ENCODE data around the gene ZNF587B. TPM values are rescaled to one million over a fixed set of nuclear protein-coding genes. Genes with fewer than 3 reads are reported as not detected.
"Not testable (repeated sequence)": the region's sequence is repeated elsewhere in the genome, so short reads cannot be mapped to it uniquely, and the experiment has no call there.

ZNF587B gene
- total RNA-seq, 2 donors from 2014 or later = 13.0 to 22.4 TPM

DNA sequence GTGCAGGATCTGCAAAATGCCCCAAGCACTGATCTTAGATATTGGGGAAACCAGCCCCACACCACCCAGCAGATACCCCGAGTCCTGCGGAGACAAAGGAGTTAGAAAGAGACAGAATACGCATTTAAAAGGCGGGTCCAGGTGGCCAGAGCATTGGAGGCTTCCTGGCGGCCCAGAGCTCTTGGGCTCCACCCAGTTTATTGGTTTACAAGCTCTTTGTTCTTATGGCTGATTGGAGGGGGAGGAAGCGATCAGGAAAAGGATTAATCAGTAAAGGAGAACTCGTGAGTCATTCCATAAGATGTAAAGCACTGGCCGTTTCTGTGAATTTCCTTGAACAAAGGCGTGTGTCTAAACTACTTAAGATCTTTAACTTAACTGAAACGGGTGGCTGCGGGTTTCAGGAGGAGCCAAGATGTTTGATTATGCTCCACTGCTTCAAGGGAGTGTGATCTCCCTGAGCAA lies 20.5 kb downstream of the ZNF587B start:
- intact Hi-C loops (cut with DNase I, micrococcal nuclease) = no loop called here
- DNase-seq = peak; percentile 67 to 77

GRCh38 chr19:57851812-57852603 lies 21.9 kb downstream of the ZNF587B start:
- intact Hi-C loops (cut with DNase I, micrococcal nuclease); DNase-seq; ATAC-seq: not testable (repeated sequence)

More for the DNA sequence above, 20.5 kb downstream of the ZNF587B start:
- ATAC-seq = peak; percentile 84

DNA sequence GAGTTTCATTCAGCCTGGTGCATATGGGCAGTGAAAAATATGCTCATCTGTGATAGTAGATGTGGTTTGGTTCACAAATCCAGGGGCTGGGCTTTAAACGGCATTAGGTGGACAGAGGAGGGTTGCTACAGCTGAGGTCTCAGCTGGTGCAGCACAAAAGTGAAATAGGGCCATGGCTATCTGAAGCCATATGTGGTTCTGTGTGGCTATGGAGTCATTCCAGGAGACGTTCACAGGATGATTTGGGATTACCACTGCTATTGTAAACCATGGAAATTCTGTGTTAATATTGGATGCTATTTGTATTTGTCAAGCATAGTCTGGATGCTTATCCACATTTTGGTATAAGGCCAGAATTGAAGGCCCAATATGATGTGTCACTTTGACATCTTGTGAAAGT lies 24.0 kb downstream of the ZNF587B start:
- DNase-seq; intact Hi-C loops (cut with DNase I, micrococcal nuclease); ATAC-seq: not testable (repeated sequence)

DNA sequence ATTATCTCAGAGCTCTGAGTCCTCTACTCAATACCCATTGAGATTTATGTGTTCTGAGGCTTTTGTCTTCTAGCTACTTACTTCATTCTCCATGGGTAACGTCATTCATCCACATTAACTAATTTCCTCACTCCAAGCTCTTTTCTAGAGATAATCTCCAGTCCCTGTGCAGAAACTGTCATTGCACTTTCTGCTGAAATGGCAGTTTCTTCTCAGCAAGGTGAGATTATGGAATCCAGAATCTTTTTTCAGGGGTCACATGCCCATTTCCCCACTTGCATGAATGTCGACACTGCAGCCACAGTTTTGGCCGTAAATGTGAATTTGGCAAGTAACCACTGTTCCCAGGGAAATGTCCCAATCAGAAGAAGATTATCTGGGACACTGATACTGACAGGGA lies 32.3 kb downstream of the ZNF587B start:
- ATAC-seq = not testable (repeated sequence)

DNA sequence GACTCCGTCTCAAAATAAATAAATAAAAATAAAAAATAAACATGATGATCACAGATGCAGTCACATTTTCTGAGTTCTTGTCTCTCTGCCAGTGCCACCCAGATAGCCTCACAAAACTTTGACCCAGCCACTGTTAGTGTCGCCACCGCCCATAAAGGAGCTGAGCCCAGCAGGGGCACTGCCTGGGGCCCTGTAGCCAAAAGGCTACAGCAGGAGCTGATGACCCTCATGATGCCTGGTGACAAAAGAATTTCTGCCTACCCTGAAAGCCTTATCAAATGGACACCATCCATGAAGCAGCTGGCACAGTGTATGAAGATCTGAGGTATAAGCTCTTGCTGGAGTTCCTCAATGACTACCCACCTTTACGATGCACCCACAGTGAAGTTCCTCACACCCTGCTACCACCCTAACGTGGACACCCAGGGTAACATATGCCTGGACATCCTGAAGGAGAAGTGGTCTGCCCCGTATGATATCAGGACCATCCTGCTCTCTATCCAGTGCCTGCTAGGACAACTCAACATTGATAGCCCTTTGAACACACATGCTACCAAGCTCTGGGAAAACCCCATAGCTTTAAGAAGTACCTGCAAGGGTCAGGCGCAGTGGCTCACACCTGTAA lies 37.9 kb downstream of the ZNF587B start:
- DNase-seq (no peak), ATAC-seq (peak; percentile 4)
- intact Hi-C loops (cut with DNase I, micrococcal nuclease) = no loop called here

More for the DNA sequence above, 32.3 kb downstream of the ZNF587B start:
- DNase-seq; intact Hi-C loops (cut with DNase I, micrococcal nuclease): not testable (repeated sequence)

- intact Hi-C loops (cut with DNase I, micrococcal nuclease); DNase-seq; ATAC-seq: not testable (repeated sequence)
Observed at GRCh38 chr19:57869655-57870054, 39.6 kb downstream of the ZNF587B start.

DNA sequence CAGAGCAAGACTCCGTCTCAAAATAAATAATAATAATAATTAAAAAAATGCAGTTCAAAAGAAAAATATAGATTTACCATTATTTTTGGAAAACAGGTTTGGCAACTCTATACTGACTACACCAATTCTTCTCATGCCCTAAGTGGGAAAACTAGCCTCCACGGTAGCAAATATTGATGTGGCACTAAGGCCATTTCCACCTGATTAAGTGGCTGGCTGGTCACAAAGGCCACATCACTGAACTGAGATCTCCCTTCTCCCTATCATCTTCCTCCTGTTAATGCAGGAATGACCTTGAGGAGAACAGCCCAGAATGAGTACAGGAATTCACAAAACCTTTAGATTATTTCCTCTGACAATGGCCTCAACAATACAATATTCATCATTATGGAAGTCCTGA lies 40.1 kb downstream of the ZNF587B start:
- DNase-seq = no peak
- ATAC-seq = peak; percentile 10
- intact Hi-C loops (cut with DNase I, micrococcal nuclease) = no loop called here

DNA sequence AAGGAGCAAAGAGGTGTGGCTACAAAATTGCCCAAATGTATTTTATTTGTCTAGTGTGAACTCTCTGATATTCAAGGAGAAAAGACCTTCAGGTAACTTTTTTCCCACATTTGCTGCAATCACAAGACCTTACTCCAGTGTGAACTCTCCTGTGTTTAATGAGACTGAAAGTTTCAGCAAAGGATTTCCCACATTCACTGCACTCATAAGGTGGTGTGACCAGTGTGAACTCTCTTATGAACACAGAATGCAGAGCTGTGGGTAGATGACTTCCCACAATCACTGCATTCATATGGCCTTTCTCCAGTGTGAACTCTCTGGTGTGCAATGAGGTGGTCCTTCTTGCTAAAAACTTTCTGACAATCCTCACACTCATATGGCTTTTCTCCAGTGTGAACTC lies 42.4 kb downstream of the ZNF587B start:
- intact Hi-C loops (cut with DNase I, micrococcal nuclease) = no loop called here
- DNase-seq = no peak
- no peak for ATAC-seq

DNA sequence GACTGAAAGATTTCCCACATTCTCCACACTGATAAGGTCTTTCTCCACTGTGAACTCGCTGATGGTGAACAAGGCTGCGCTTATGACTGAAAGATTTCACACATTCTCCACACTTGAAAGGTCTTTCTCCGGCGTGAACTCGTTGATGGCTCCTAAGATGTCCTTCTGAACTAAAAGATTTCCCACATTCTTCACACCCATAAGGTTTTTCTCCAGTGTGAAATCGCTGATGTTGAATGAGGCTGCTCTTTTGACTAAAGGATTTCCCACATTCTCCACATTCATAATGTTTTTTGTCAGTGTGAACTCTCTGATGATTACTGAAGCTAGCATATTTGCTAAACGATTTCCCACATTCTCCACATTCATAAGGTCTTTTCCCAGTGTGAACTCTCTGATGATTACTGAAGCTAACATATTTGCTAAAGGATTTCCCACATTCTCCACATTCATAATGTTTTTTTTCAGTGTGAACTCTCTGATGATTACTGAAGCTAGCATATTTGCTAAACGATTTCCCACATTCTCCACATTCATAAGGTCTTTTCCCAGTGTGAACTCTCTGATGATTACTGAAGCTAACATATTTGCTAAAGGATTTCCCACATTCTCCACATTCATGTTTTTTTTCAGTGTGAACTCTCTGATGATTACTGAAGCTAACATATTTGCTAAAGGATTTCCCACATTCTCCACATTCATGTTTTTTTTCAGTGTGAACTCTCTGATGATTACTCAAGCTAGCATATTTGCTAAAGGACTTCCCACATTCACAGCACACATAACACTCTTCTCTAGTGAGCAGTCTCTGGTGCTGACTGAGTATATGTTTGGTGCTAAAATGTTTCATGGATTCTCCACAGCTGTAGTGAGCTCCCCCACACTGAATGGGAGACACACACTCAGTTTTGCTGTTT lies 44.0 kb downstream of the ZNF587B start:
- intact Hi-C loops (cut with DNase I, micrococcal nuclease); ATAC-seq; DNase-seq: not testable (repeated sequence)

DNA sequence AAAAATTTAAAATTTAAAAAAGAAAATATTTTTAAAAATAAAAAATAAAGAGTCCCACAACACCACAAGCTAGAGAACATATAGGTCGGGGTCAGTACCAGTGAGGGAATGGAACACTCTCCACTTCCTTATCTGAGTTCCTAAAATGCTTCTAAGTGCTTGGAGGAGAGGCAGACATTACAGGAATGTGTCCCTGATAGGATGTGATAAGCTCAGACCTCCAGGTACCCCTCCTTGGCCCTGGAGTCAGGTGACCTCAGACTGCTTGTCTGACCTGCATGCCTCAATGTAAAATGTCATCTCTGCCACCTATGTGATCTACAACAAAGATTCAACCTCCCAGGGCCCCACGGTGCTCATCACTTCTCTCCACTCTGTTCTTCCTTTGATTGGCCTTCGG lies 55.9 kb downstream of the ZNF587B start:
- intact Hi-C loops (cut with DNase I, micrococcal nuclease) = no loop called here
- DNase-seq (no peak), ATAC-seq (no peak)

GRCh38 chr19:57887195-57887941 lies 57.3 kb downstream of the ZNF587B start:
- intact Hi-C loops (cut with DNase I, micrococcal nuclease) = no loop called here
- no peak for DNase-seq
- peak; percentile 43 for ATAC-seq

DNA sequence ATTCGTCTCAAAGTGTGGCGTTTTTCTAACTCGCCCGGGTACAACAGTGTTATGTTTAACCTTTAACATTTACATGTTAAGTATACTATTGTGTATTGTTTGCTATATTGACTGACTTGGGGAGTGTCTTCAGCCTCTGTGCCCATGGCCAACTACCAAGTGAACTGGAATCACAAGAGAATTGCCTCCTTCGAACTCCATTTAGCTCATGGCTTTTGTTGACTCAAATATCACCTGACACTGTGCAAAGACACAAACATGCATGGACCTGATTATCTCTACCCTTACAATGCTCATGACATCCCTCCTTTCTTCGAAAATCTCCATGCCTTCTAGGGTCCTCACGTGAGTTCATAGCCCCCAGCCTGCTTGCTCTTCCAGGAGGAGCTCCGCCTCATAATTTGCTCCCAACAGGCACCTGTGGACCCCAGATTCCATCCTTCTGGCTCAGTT lies 58.0 kb downstream of the ZNF587B start:
- intact Hi-C loops (cut with DNase I, micrococcal nuclease) = no loop called here
- ATAC-seq (peak; percentile 68), DNase-seq (no peak)

GRCh38 chr19:57888560-57889231 lies 58.6 kb downstream of the ZNF587B start, which contains the start of gene ZNF814:
Gene ZNF814 (minus strand): TSS chr19:57889037. CDS start chr19:57888802, 235 bp downstream.
- intact Hi-C loops (cut with DNase I, micrococcal nuclease) = no loop called here
- DNase-seq (peak; percentile 83 to 90), ATAC-seq (peak; percentile 84)

DNA sequence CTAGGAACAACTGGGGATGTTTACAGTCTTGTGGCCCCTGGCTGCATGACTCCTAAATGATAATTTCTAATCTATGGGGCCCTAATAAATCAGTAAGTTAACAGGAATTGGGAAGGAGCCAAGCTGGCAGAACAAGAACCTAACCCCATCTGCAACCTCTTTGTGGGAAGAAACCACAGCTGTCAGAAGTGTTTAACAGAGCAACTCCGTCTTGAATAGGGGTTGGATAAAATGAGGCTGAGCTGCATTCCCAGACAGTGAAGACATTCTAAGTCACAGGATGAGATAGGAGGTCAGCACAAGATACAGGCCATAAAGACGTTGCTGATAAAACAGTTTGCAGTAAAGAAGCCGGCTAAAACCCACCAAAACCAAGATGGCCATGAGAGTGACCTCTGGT lies 60.6 kb downstream of the ZNF587B start:
- DNase-seq; ATAC-seq; intact Hi-C loops (cut with DNase I, micrococcal nuclease): not testable (repeated sequence)
